Measurements from ENCODE around the gene MRPS9. TPM values are rescaled to one million over a fixed set of nuclear protein-coding genes. Genes with fewer than 3 reads are reported as not detected.

The MRPS9 gene
- 10 to 100 TPM; 21.4 to 38.4 TPM for total RNA-seq

- H3K27me3 Mint-ChIP-seq = no peaks in the 10 kb centered on the region
These were observed at the start of gene MRPS9 for GRCh38 chr2:105037572-105038382. Gene MRPS9, plus strand, starts transcription at chr2:105038069. Its CDS starts 24 bp downstream, at chr2:105038093.

GRCh38 chr2:105005181-105005951 is 32.5 kb upstream of the MRPS9 start:
- no peak for ATAC-seq (replicated peaks)
- H3K4me1 Mint-ChIP-seq = no peaks in the 10 kb centered on the region
- peaks cover 26% of the 10 kb centered on the region for H3K27me3 Mint-ChIP-seq
- H3K36me3 Mint-ChIP-seq (ENCODE audit: low read depth) = no peaks in the 10 kb centered on the region
- no peak overlapping the region for H3K4me3 Mint-ChIP-seq
- H3K27ac Mint-ChIP-seq = no peak overlapping the region
- peaks cover 15% of the 10 kb centered on the region for H3K9me3 Mint-ChIP-seq

More at GRCh38 chr2:105037572-105038382, at the start of gene MRPS9:
- H3K4me1 Mint-ChIP-seq = peaks cover 19% of the 10 kb centered on the region
- peak; percentile 99 for ATAC-seq (replicated peaks)
- H3K36me3 Mint-ChIP-seq (ENCODE audit: low read depth) = no peaks in the 10 kb centered on the region
- H3K4me3 Mint-ChIP-seq = peak within 1 kb of the TSS; percentile 93
- peak within 1 kb of the TSS; percentile 91 for H3K27ac Mint-ChIP-seq
- H3K9me3 Mint-ChIP-seq = no peaks in the 10 kb centered on the region

GRCh38 chr2:105007367-105007766 is 30.5 kb upstream of the MRPS9 start:
- H3K9me3 Mint-ChIP-seq = peaks cover 15% of the 10 kb centered on the region
- no peak for ATAC-seq (replicated peaks)
- no peak overlapping the region for H3K4me3 Mint-ChIP-seq
- peaks cover 20% of the 10 kb centered on the region for H3K27me3 Mint-ChIP-seq
- no peaks in the 10 kb centered on the region for H3K4me1 Mint-ChIP-seq
- no peaks in the 10 kb centered on the region for H3K36me3 Mint-ChIP-seq (ENCODE audit: low read depth)
- H3K27ac Mint-ChIP-seq = no peak overlapping the region

DNA sequence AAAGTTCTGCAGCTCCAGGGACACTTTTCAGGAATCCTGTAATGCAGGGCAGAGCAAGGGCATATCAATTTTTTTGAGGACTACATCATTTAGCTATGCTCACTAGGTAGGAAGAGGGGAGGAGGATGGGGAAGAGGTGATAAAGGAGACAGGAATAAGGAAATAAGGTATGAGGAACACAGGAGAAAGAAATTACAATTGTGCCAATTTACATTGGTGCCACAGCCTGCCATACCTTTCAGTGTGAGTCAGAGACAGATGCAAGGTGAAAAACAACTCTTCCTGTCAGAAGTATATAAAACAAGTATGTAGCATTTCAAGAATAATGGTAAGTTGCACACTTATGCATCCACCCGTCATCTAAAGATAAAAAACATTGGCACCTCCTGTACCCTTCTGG is 5.4 kb upstream of the MRPS9 start:
- Mint-ChIP-seq H3K4me3 (no peak overlapping the region), H3K27me3 (peaks cover 4% of the 10 kb centered on the region), H3K9me3 (no peaks in the 10 kb centered on the region), H3K4me1 (peaks cover 4% of the 10 kb centered on the region), H3K27ac (no peak overlapping the region), H3K36me3 (ENCODE audit: low read depth) (no peaks in the 10 kb centered on the region)
- ATAC-seq (replicated peaks) = no peak

DNA sequence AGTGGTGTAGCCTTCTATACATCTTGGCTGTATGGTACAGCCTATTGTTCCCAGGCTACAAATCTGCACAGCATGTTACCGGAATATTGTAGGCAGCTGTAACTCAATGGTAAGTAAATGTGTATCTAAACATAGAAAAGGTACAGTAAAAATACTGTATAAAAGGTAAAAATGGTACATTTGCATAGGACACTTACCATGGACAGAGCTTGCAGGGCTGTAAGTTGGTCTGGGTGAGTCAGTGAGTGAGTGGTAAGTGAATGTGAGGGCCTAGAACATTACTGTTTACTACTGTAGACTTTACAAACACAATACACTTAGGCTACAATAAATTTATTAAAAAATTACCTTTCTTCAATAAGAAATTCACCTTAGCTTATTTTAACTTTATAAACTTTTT is 3.7 kb upstream of the MRPS9 start:
- Mint-ChIP-seq H3K4me1 (peaks cover 12% of the 10 kb centered on the region), H3K27me3 (peaks cover 4% of the 10 kb centered on the region), H3K9me3 (no peaks in the 10 kb centered on the region), H3K27ac (no peak overlapping the region), H3K36me3 (ENCODE audit: low read depth) (no peaks in the 10 kb centered on the region), H3K4me3 (no peak overlapping the region)
- ATAC-seq (replicated peaks) = no peak

GRCh38 chr2:105038383-105039061 is 653 bp downstream of the MRPS9 start:
- Mint-ChIP-seq H3K27ac (peak overlapping the region; percentile 91), H3K36me3 (ENCODE audit: low read depth) (no peaks in the 10 kb centered on the region), H3K27me3 (no peaks in the 10 kb centered on the region), H3K4me3 (peak overlapping the region; percentile 93), H3K4me1 (peaks cover 19% of the 10 kb centered on the region), H3K9me3 (no peaks in the 10 kb centered on the region)
- peak; percentile 1 for ATAC-seq (replicated peaks)

DNA sequence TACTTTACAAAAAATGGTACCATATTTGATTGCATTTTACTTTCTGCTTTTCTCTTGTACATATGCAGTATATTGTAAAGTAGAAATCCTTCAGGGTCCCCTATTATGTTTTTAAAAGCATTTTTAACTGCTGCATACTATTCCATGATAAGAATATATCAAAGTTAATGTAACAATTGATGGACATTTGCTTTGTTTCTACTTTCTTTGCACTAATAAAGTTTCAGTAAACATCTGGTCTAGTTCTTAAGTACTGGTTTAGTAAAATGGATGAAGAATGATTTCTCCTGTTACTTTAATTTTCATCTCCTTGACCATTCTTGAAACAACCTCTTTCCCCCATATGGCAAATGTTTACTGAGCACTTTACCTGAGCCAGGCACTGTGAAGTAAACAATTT is 1.7 kb downstream of the MRPS9 start:
- no peaks in the 10 kb centered on the region for H3K9me3 Mint-ChIP-seq
- H3K27ac Mint-ChIP-seq = no peak overlapping the region
- H3K4me3 Mint-ChIP-seq = peak overlapping the region; percentile 93
- H3K27me3 Mint-ChIP-seq = no peaks in the 10 kb centered on the region
- ATAC-seq (replicated peaks) = no peak
- peaks cover under 1% of the 10 kb centered on the region for H3K36me3 Mint-ChIP-seq (ENCODE audit: low read depth)
- H3K4me1 Mint-ChIP-seq = peaks cover 19% of the 10 kb centered on the region

DNA sequence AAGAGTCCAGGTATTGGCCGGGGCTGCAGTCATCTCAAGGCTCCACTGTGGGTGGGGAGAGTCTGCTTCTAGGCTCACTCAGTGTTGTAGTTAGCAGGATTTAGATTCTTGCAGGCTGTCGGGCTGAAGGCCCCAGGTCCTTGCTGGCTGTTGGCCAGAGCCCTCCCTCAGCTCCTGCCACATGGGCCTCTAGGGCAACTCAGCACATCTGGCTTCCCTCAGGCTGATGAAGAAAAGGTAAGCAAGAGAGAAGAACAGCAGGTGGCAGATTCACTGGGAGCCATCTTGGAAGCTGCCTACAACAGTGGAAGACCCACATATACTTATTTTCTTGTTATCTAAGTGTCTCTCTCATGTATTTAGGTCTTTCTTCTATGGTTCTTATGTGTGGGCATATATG is 4.3 kb downstream of the MRPS9 start:
- no peak for ATAC-seq (replicated peaks)
- Mint-ChIP-seq H3K36me3 (ENCODE audit: low read depth) (peaks cover 21% of the 10 kb centered on the region), H3K27me3 (no peaks in the 10 kb centered on the region), H3K4me3 (no peak overlapping the region), H3K27ac (no peak overlapping the region), H3K4me1 (peaks cover 26% of the 10 kb centered on the region), H3K9me3 (no peaks in the 10 kb centered on the region)

- Mint-ChIP-seq H3K9me3 (peaks cover 7% of the 10 kb centered on the region), H3K4me1 (peaks cover 14% of the 10 kb centered on the region), H3K27ac (peak overlapping the region; percentile 10), H3K36me3 (ENCODE audit: low read depth) (peaks cover 55% of the 10 kb centered on the region), H3K4me3 (no peak overlapping the region), H3K27me3 (no peaks in the 10 kb centered on the region)
- ATAC-seq (replicated peaks) = no peak
These were observed 14.9 kb downstream of the MRPS9 start for GRCh38 chr2:105052773-105053172.

DNA sequence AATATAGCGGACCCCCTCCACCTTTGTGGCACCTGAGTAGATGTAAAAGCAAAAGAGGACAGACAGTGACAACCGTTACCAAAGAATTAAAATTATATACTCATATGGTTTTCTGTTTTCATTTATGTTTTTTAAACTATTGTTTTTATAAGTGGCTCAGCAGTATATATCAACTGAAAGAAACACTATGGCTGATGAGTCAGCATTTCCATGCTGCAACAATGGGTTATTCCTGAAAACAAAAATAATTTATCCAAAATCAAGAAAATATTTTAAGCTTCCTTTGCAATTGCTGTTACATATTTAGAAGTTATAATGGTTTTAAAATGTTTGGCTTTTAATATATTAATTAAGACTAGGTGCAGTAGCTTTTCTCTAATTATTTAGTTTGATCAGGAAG is 17.7 kb downstream of the MRPS9 start:
- Mint-ChIP-seq H3K36me3 (ENCODE audit: low read depth) (peaks cover 56% of the 10 kb centered on the region), H3K4me3 (no peak overlapping the region), H3K27ac (no peak overlapping the region), H3K9me3 (peaks cover 7% of the 10 kb centered on the region), H3K27me3 (no peaks in the 10 kb centered on the region), H3K4me1 (peaks cover 14% of the 10 kb centered on the region)
- no peak for ATAC-seq (replicated peaks)

- no peak for ATAC-seq (replicated peaks)
- H3K27me3 Mint-ChIP-seq = no peaks in the 10 kb centered on the region
- H3K27ac Mint-ChIP-seq = no peak overlapping the region
- no peak overlapping the region for H3K4me3 Mint-ChIP-seq
- peaks cover under 1% of the 10 kb centered on the region for H3K9me3 Mint-ChIP-seq
- peaks cover 8% of the 10 kb centered on the region for H3K4me1 Mint-ChIP-seq
- H3K36me3 Mint-ChIP-seq (ENCODE audit: low read depth) = peaks cover 52% of the 10 kb centered on the region
These were observed 18.4 kb downstream of the MRPS9 start for GRCh38 chr2:105056245-105056644.

DNA sequence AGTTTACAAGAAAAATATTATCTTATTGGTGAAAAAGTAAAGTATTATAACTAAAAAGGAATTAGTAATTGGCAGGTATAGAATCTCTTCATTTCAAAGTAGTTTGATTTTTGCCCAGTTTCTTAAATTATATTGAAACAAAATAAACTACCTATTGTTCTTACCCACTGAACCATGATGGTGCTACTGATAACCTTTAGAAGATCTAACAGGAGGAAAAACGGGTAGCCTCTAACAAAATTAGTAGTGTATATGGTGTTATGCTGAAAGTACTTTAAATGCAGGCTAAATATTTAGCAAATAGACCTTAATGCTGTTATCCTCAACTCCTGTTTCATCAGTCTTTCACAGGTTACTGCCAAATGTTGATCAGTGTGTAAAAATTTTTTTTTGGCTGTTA is 19.1 kb downstream of the MRPS9 start:
- no peaks in the 10 kb centered on the region for H3K27me3 Mint-ChIP-seq
- ATAC-seq (replicated peaks) = no peak
- H3K4me1 Mint-ChIP-seq = peaks cover 6% of the 10 kb centered on the region
- H3K4me3 Mint-ChIP-seq = no peak overlapping the region
- H3K9me3 Mint-ChIP-seq = no peaks in the 10 kb centered on the region
- no peak overlapping the region for H3K27ac Mint-ChIP-seq
- H3K36me3 Mint-ChIP-seq (ENCODE audit: low read depth) = peaks cover 44% of the 10 kb centered on the region

DNA sequence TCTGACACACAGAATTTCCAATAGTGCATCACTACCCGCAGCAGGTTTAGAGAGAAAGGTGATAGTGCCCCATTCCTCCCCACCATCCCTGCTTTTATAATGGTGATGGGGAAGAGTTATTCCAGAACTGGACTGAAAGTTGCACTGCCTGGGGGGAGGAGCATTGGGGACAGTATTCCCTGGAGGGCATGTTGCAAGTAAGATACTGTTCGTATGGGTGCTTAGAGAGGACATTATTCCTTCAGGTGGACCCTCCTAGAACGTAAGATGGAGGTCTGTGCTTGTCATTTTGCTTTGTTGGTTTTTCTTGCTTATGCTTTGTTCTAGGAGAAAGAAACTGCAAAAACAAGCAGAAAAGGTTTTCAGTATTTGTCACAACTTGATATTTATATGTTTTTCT is 23.7 kb downstream of the MRPS9 start:
- peaks cover 37% of the 10 kb centered on the region for H3K36me3 Mint-ChIP-seq (ENCODE audit: low read depth)
- ATAC-seq (replicated peaks) = no peak
- no peak overlapping the region for H3K27ac Mint-ChIP-seq
- H3K9me3 Mint-ChIP-seq = no peaks in the 10 kb centered on the region
- no peak overlapping the region for H3K4me3 Mint-ChIP-seq
- H3K27me3 Mint-ChIP-seq = no peaks in the 10 kb centered on the region
- peaks cover 9% of the 10 kb centered on the region for H3K4me1 Mint-ChIP-seq

GRCh38 chr2:105062158-105062557 is 24.3 kb downstream of the MRPS9 start:
- no peak for ATAC-seq (replicated peaks)
- Mint-ChIP-seq H3K4me3 (no peak overlapping the region), H3K27me3 (no peaks in the 10 kb centered on the region), H3K9me3 (no peaks in the 10 kb centered on the region), H3K27ac (no peak overlapping the region), H3K36me3 (ENCODE audit: low read depth) (peaks cover 42% of the 10 kb centered on the region), H3K4me1 (peaks cover 9% of the 10 kb centered on the region)
